Mucosa of rectum (tissue), 2 donors: ENCODE results near the gene EBF3.

Experiments used
- H3K27ac ChIP-seq, 2 donors: one replicate each; pipeline ENCODE4 v1.7.0; 2013; ENCODE audit warnings: inconsistent platforms in 2 of 2, low read depth in 2 of 2, low read length in 2 of 2
- H3K27me3 ChIP-seq, 2 donors: one replicate each; pipeline ENCODE4 v1.7.0; 2013; ENCODE audit warnings: low read length in 2 of 2; ENCODE audit not compliant: control insufficient read depth in 2 of 2, insufficient read depth in 2 of 2
- H3K36me3 ChIP-seq, 2 donors: one replicate each; pipeline ENCODE4 v1.7.0; 2013; ENCODE audit warnings: low read length in 2 of 2; ENCODE audit not compliant: control insufficient read depth in 2 of 2, insufficient read depth in 2 of 2
- H3K4me1 ChIP-seq, 2 donors: one replicate each; pipeline ENCODE4 v1.7.0; 2013; ENCODE audit warnings: low read length in 2 of 2, mild to moderate bottlenecking in 1 of 2; ENCODE audit not compliant: control insufficient read depth in 2 of 2, insufficient read depth in 2 of 2
- H3K4me3 ChIP-seq, 2 donors: one replicate each; pipeline ENCODE4 v1.7.0; 2013; ENCODE audit warnings: low read length in 2 of 2
- H3K9ac ChIP-seq, 2 donors: one replicate each; pipeline ENCODE4 v1.7.0; 2013; ENCODE audit warnings: low read length in 2 of 2, low read depth in 1 of 2, mild to moderate bottlenecking in 1 of 2
- H3K9me3 ChIP-seq, 2 donors: one replicate each; pipeline ENCODE4 v1.7.0; 2013; ENCODE audit warnings: low read length in 2 of 2; ENCODE audit not compliant: control insufficient read depth in 2 of 2
- donor health status: healthy.
- donor health status: Normal muscosa, but diverticular disease.

EBF3 gene

DNA sequence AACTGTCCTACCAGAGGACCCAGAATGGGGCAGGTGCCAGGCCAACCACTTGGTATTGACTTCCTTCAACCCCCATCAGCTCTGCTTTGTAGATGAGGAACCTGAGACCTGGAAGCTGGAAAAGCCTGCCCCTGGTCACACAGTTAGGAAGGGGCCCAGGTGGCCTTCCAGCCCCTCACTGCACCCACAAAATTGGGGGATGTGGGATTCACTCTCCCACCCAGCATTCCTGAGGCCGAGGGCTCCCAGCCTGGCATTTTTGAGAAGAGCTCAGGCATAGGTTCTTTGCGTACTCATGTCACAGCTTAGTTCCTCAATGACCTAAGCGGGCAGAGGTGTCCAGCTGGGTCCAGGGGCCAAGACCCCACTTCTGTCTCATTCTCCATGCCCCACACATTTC is 46.1 kb downstream of the EBF3 start:
- no peaks in the 10 kb centered on the region for H3K36me3 ChIP-seq
- H3K27ac ChIP-seq = no peak overlapping the region
- H3K4me1 ChIP-seq = no peaks in the 10 kb centered on the region
- H3K9ac ChIP-seq = no peak overlapping the region
- no peaks in the 10 kb centered on the region for H3K9me3 ChIP-seq
- H3K4me3 ChIP-seq = no peak overlapping the region
- no peaks in the 10 kb centered on the region for H3K27me3 ChIP-seq

DNA sequence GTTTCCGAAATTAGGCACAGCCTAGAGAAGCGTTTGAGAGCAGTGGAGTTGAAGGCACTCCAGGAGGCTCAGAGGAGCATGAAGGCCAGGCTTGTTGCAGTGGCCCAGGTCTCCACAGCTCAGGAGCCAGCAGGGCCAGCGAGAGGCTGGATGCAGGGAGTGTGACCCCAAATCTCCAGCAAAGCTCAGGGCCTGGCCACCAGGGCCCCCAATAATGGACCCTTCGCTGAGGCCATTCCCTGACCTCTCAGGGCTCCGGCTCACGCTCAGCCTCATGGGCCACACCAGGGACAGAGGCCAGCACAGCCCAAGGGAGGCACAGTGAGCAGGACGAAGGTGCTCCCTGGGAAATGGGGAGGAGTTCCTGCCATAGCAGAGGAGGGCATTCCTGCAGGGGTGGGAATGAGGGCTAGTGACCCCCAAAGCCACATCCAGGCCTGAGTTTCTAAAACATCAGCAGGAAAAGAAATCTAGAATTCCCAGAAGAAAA is 47.5 kb downstream of the EBF3 start:
- Histone ChIP-seq H3K9me3 (no peaks in the 10 kb centered on the region), H3K27ac (no peak overlapping the region), H3K4me3 (no peak overlapping the region), H3K36me3 (no peaks in the 10 kb centered on the region), H3K9ac (no peak overlapping the region), H3K4me1 (no peaks in the 10 kb centered on the region), H3K27me3 (no peaks in the 10 kb centered on the region)

GRCh38 chr10:129915526-129916378 is 48.3 kb downstream of the EBF3 start:
- Histone ChIP-seq H3K4me3 (no peak overlapping the region), H3K4me1 (no peaks in the 10 kb centered on the region), H3K9ac (no peak overlapping the region), H3K36me3 (no peaks in the 10 kb centered on the region), H3K9me3 (no peaks in the 10 kb centered on the region), H3K27me3 (no peaks in the 10 kb centered on the region), H3K27ac (no peak overlapping the region)

GRCh38 chr10:129914960-129915359 is 49.1 kb downstream of the EBF3 start:
- Histone ChIP-seq H3K4me3 (no peak overlapping the region), H3K27me3 (no peaks in the 10 kb centered on the region), H3K36me3 (no peaks in the 10 kb centered on the region), H3K9ac (no peak overlapping the region), H3K9me3 (no peaks in the 10 kb centered on the region), H3K27ac (no peak overlapping the region), H3K4me1 (no peaks in the 10 kb centered on the region)

GRCh38 chr10:129914153-129914855 is 49.8 kb downstream of the EBF3 start:
- no peaks in the 10 kb centered on the region for H3K27me3 ChIP-seq
- no peaks in the 10 kb centered on the region for H3K36me3 ChIP-seq
- H3K4me3 ChIP-seq = no peak overlapping the region

GRCh38 chr10:129912986-129913695 is 50.9 kb downstream of the EBF3 start:
- Histone ChIP-seq H3K27ac (no peak overlapping the region), H3K9me3 (no peaks in the 10 kb centered on the region), H3K4me1 (no peaks in the 10 kb centered on the region), H3K27me3 (no peaks in the 10 kb centered on the region), H3K36me3 (no peaks in the 10 kb centered on the region), H3K9ac (no peak overlapping the region), H3K4me3 (no peak overlapping the region)

More at GRCh38 chr10:129914153-129914855, 49.8 kb downstream of the EBF3 start:
- Histone ChIP-seq H3K27ac (no peak overlapping the region), H3K9ac (no peak overlapping the region), H3K4me1 (no peaks in the 10 kb centered on the region), H3K9me3 (no peaks in the 10 kb centered on the region)

- H3K36me3 ChIP-seq = no peaks in the 10 kb centered on the region
- H3K4me1 ChIP-seq = no peaks in the 10 kb centered on the region
- H3K27ac ChIP-seq = no peak overlapping the region
- no peaks in the 10 kb centered on the region for H3K9me3 ChIP-seq
- no peak overlapping the region for H3K4me3 ChIP-seq
- no peaks in the 10 kb centered on the region for H3K27me3 ChIP-seq
- H3K9ac ChIP-seq = no peak overlapping the region
Measured at GRCh38 chr10:129912166-129912917, 51.7 kb downstream of the EBF3 start.

DNA sequence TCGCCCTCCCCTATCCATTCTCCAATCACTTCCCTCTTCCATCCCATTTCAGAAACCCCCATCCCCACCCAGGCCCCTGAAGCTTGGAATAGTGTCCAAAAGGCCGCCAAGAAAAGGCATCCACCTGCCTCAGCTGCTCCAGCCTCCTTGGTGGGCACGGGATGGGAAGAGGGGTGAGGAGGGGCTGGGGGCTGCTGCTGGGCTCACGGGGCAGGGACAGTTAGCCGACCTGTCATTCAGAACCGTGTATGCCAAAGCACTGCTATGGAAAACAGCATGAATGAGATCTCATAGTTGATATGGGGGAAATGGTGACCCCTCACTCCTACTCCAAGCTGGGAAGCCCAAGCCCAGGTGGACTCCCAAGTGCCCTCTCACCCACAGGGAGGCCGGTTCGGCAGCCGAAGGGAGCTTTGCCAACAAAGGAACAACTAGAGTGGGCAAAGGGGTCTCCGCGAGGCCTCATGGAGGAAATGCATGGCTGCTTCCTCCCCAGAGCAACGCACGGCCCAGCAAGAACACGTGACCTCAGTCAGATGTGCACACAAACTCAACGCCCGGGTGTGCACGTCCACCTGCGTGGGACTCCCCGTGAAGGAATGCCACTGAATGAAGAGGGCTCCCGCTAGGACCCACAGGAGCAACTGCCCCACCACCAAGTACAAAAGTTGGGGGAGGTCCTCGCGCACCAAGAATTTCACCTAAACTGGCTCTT is 52.5 kb downstream of the EBF3 start:
- Histone ChIP-seq H3K4me1 (no peaks in the 10 kb centered on the region), H3K27me3 (no peaks in the 10 kb centered on the region), H3K9ac (no peak overlapping the region)

GRCh38 chr10:129910861-129911260 is 53.2 kb downstream of the EBF3 start:
- Histone ChIP-seq H3K27me3 (no peaks in the 10 kb centered on the region), H3K27ac (no peak overlapping the region), H3K36me3 (no peaks in the 10 kb centered on the region), H3K4me3 (no peak overlapping the region), H3K9me3 (no peaks in the 10 kb centered on the region), H3K9ac (no peak overlapping the region), H3K4me1 (no peaks in the 10 kb centered on the region)

More for the DNA sequence above, 52.5 kb downstream of the EBF3 start:
- Histone ChIP-seq H3K4me3 (no peak overlapping the region), H3K27ac (no peak overlapping the region), H3K36me3 (no peaks in the 10 kb centered on the region), H3K9me3 (no peaks in the 10 kb centered on the region)
